Measurements from ENCODE around the gene TIGD2.

TIGD2 gene

DNA sequence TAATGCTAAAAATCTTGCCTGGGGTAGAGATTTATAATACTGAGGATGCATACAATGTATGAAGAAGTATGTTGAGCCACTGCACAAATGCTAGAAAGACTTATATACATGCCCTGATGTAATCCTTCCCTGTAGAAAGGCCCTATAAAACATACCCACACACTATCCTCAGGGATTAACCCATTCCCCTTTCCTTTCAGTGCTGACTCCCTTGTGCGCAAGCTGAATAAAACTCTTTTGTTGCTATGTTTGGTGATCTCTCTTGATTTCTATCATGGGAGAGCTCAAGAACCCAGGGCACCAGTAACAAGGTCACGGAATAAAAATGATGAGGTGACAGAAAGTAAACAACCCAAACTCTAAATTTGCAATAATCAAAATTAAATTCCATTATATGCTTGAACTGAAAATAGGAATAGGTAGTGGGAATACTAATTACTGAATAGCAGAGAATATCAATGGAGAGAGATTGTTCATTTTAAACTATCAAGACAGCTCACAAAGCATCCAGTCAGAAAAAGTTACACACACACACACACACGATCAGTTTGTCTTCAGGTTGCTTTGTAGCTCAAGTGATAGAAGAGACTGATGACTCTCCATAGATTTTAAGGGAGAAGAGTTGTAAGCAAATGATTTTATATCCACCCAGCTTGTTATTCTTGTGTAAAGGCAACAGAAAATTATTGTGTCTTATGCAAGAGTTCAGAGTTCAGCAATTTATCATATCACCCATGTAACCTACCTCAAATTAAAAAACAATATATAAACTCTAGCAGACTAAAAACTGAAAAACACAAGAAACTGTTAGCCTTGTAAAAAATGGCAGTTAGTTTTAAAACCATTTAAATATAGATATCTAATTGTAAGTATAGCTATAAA is 14.8 kb downstream of the TIGD2 start:
- no peak for TF ChIP-seq EZH2phosphoT487 (IDR thresholded peaks at IDR 0.05; ENCODE audit: borderline replicate concordance)
- TF ChIP-seq, protein P1, sequence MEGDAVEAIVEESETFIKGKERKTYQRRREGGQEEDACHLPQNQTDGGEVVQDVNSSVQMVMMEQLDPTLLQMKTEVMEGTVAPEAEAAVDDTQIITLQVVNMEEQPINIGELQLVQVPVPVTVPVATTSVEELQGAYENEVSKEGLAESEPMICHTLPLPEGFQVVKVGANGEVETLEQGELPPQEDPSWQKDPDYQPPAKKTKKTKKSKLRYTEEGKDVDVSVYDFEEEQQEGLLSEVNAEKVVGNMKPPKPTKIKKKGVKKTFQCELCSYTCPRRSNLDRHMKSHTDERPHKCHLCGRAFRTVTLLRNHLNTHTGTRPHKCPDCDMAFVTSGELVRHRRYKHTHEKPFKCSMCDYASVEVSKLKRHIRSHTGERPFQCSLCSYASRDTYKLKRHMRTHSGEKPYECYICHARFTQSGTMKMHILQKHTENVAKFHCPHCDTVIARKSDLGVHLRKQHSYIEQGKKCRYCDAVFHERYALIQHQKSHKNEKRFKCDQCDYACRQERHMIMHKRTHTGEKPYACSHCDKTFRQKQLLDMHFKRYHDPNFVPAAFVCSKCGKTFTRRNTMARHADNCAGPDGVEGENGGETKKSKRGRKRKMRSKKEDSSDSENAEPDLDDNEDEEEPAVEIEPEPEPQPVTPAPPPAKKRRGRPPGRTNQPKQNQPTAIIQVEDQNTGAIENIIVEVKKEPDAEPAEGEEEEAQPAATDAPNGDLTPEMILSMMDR (conservative IDR thresholded peaks at IDR 0.05; ENCODE audit: low read length): no peak
- Histone ChIP-seq H3K4me3 (ENCODE audit: low read length, poor library complexity, severe bottlenecking) (no peak overlapping the region), H3K9me2 (replicated peaks; ENCODE audit: low read depth, low read length) (no peaks in the 10 kb centered on the region), H3F3A (ENCODE audit: low read depth) (no peaks in the 10 kb centered on the region), H3K9me3 (ENCODE audit: insufficient read depth, low read depth, low read length) (no peaks in the 10 kb centered on the region), H4K20me1 (ENCODE audit: insufficient read depth, low read length, poor library complexity, severe bottlenecking) (no peaks in the 10 kb centered on the region), H3K4me2 (ENCODE audit: low read depth, low read length, poor library complexity, severe bottlenecking) (no peak overlapping the region), H3K79me2 (ENCODE audit: insufficient read depth, low read length) (no peaks in the 10 kb centered on the region), H3K4me1 (ENCODE audit: insufficient read depth, low read length, poor library complexity, severe bottlenecking) (no peaks in the 10 kb centered on the region), H2AFZ (ENCODE audit: low read length) (no peak overlapping the region), H3K27me3 (ENCODE audit: insufficient read depth, low read length, poor library complexity, severe bottlenecking) (no peaks in the 10 kb centered on the region), H3K9ac (ENCODE audit: low read depth, low read length, poor library complexity, severe bottlenecking) (no peak overlapping the region), H3K36me3 (ENCODE audit: insufficient read depth, low read length) (no peaks in the 10 kb centered on the region)

GRCh38 chr4:89129080-89129640 is 17.8 kb downstream of the TIGD2 start:
- TF ChIP-seq, protein P1 (conservative IDR thresholded peaks at IDR 0.05; ENCODE audit: low read length): no peak
- TF ChIP-seq EZH2phosphoT487 (IDR thresholded peaks at IDR 0.05; ENCODE audit: borderline replicate concordance): no peak
- Histone ChIP-seq H4K20me1 (ENCODE audit: insufficient read depth, low read length, poor library complexity, severe bottlenecking) (no peaks in the 10 kb centered on the region), H3K4me2 (ENCODE audit: low read depth, low read length, poor library complexity, severe bottlenecking) (no peak overlapping the region), H3K9me2 (replicated peaks; ENCODE audit: low read depth, low read length) (no peaks in the 10 kb centered on the region), H3K36me3 (ENCODE audit: insufficient read depth, low read length) (no peaks in the 10 kb centered on the region), H3K79me2 (ENCODE audit: insufficient read depth, low read length) (no peaks in the 10 kb centered on the region), H3K27me3 (ENCODE audit: insufficient read depth, low read length, poor library complexity, severe bottlenecking) (no peaks in the 10 kb centered on the region), H3F3A (ENCODE audit: low read depth) (no peaks in the 10 kb centered on the region), H2AFZ (ENCODE audit: low read length) (no peak overlapping the region), H3K9ac (ENCODE audit: low read depth, low read length, poor library complexity, severe bottlenecking) (no peak overlapping the region), H3K4me3 (ENCODE audit: low read length, poor library complexity, severe bottlenecking) (no peak overlapping the region), H3K4me1 (ENCODE audit: insufficient read depth, low read length, poor library complexity, severe bottlenecking) (no peaks in the 10 kb centered on the region), H3K9me3 (ENCODE audit: insufficient read depth, low read depth, low read length) (no peaks in the 10 kb centered on the region)

GRCh38 chr4:89134775-89135319 is 23.5 kb downstream of the TIGD2 start:
- H3K4me2 ChIP-seq (ENCODE audit: low read depth, low read length, poor library complexity, severe bottlenecking): no peak overlapping the region
- no peak overlapping the region for H2AFZ ChIP-seq (ENCODE audit: low read length)
- H3K27me3 ChIP-seq (ENCODE audit: insufficient read depth, low read length, poor library complexity, severe bottlenecking): no peaks in the 10 kb centered on the region
- no peak overlapping the region for H3K4me3 ChIP-seq (ENCODE audit: low read length, poor library complexity, severe bottlenecking)
- H3K9me3 ChIP-seq (ENCODE audit: insufficient read depth, low read depth, low read length): no peaks in the 10 kb centered on the region
- no peaks in the 10 kb centered on the region for H3F3A ChIP-seq (ENCODE audit: low read depth)
- H3K79me2 ChIP-seq (ENCODE audit: insufficient read depth, low read length): no peaks in the 10 kb centered on the region
- no peak for TF ChIP-seq EZH2phosphoT487 (IDR thresholded peaks at IDR 0.05; ENCODE audit: borderline replicate concordance)
- TF ChIP-seq, protein P1 (conservative IDR thresholded peaks at IDR 0.05; ENCODE audit: low read length): no peak
- no peak overlapping the region for H3K9ac ChIP-seq (ENCODE audit: low read depth, low read length, poor library complexity, severe bottlenecking)
- no peaks in the 10 kb centered on the region for H4K20me1 ChIP-seq (ENCODE audit: insufficient read depth, low read length, poor library complexity, severe bottlenecking)
- no peaks in the 10 kb centered on the region for H3K4me1 ChIP-seq (ENCODE audit: insufficient read depth, low read length, poor library complexity, severe bottlenecking)
- no peaks in the 10 kb centered on the region for H3K36me3 ChIP-seq (ENCODE audit: insufficient read depth, low read length)
- H3K9me2 ChIP-seq (replicated peaks; ENCODE audit: low read depth, low read length): no peaks in the 10 kb centered on the region

Measured in Loucy (cell line).